NCI-H2107 treated with DMSO at 0.1 percent for 48 hours (cell line): ENCODE data around the gene BICC1.
"Not testable (repeated sequence)": the region's sequence is repeated elsewhere in the genome, so short reads cannot be mapped to it uniquely, and the experiment has no call there.

Source experiments
- DNase-seq: peaks from one replicate; lab custom pipeline; 2025; ENCODE audit not compliant: unreplicated experiment; lab: John Stamatoyannopoulos, UW

Gene BICC1

GRCh38 chr10:58590152-58590840, 77.6 kb downstream of the BICC1 start:
- DNase-seq, result no peak

- DNase-seq, result no peak
Measured at GRCh38 chr10:58590924-58591323, 78.3 kb downstream of the BICC1 start.

DNA sequence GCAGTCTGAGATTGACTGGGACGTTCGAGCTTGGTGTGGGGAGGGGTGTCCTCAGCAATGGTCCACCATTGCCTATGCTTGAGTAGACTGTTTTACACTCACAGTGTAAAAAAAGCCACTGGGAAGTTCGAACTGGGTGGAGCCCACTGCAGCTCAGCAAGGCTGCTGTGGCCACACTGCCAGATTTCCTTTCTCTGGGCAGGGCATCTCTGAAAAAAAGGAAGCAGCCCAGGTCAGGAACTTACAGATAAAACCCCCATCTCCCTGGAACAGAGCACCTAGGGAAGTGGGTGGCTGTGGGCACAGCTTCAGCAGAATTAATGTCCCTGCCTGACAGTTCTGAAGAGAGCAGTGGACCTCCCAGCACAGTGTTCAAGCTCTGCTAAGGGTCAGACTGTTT, 80.3 kb downstream of the BICC1 start:
- DNase-seq, result no peak

DNA sequence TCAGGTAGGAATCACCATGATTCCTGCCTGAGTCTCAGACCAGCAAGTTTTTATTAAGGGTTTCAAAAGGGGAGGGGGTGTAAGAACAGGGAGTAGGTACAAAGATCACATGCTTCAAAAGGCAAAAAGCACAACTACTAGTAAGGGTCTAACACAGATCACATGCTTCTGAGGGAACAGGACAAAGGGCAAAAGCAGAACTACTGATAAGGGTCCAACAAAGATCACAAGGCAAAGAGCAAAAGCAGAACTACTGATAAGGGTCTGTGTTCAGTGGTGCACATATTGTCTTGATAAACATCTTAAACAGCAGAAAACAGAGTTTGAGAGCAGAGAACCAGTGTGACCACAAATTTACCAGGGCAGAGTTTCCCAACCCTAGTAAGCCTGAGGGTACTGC, 84.5 kb downstream of the BICC1 start:
- not testable (repeated sequence) for DNase-seq

DNA sequence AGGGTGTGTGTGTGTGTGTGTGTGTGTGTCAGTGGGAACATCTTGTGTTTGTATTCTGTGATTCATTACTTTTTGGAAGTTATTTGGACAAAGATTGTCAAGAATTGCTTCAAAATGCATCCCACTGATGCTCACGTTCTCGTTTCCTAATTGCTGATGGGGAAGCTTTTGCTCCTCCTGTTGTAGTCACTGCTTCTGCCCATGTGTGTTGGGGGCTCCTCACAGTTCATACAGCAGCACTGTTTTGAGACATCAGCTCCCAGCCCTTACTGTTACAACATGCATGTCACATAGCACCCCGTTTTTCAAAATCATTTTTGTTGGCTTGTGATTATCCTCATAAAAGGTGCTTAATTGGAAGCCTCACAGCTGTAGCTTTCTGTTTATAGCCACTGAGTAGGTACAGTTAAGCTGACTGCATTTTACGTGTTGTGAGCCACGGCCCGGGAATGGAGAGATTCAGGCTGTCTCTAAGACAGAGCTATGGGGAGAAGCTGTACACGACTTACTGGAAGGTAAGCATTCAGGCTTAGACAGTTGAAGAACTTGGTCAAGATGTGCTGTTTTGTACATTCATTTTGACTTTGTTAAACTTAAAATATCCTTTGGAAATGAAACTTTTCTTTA, 87.4 kb downstream of the BICC1 start:
- DNase-seq, result no peak

DNA sequence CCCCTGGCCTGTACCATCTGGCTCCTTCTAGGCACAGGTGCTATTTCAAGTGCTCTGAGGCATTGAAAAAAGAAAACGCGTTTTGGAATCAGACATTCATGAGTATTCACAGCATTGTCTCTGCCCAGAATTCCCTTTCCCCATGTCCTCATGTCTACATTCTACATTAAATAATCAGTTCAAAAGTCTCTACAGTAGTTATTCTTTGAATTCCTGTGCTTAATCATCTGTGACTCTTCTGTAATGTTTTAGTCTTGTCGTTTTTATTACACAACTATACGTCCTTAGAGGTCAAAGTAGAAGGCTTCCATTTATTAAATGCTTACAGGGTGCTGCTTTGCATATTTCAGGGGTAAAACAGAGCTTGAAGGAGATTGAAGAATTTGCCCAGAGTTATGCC, 95.7 kb downstream of the BICC1 start:
- DNase-seq, result no peak

DNA sequence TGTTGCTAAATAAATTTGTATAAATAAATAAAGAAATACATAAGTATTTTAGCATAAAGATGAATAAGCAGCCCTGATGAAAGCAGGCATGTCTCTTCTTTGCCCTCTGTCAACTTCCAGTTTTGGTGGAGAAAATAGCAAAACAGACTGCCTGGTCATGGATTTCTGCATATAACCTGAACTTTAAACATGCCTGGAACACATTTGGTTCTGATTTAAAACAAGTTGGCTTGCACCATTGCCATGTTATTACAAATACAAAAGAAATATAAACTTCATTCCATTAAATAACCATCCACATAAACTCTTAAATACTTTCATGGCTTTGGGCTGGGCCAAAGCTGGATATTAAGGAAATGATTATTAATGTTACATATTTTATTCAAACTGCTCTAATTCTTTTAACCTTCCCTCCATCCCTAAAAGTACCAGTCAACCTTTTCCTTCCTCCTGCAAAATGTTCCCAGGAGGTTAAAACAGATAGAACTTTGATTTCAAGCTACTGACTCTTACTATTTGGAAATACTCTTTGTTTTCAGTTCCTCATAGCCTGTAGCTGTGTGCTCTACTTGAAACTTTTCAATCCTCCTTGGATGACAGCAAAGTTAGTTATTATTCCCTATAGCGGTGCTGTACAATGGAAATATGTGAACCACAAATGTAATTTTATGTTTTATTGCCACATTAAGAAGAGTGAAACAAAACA, 96.3 kb downstream of the BICC1 start:
- DNase-seq, result no peak

DNA sequence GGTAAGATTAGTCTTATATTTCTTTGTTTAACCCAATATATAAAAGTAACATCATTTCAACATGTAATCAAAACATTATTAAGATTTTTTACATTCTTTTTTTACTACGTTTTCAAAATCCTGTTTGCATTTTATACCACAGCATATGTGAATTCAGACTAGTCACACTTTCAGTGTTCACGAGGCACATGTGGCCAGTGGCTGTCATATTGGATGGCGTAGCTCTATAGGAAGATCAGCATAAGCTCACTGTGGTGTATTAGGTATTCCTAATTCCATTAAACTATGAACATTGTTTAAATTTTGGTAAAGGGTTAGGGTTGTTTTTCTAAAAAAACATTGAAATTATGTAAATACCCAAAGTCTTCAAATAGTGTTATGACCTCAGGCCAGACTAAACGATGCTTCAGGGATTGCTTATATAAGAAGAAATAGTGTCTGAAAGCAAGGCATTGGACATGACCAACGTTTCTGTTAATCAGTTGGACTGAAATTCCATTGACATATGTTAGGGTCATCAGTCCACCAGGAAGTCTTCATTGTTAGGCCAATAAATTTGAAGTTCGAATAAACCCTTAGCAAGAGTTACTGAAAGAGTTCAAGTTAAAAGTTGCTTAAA, 97.0 kb downstream of the BICC1 start:
- no peak for DNase-seq

GRCh38 chr10:58615237-58615935, 102.7 kb downstream of the BICC1 start:
- no peak for DNase-seq

GRCh38 chr10:58618158-58618676, 105.5 kb downstream of the BICC1 start:
- DNase-seq, result no peak

DNA sequence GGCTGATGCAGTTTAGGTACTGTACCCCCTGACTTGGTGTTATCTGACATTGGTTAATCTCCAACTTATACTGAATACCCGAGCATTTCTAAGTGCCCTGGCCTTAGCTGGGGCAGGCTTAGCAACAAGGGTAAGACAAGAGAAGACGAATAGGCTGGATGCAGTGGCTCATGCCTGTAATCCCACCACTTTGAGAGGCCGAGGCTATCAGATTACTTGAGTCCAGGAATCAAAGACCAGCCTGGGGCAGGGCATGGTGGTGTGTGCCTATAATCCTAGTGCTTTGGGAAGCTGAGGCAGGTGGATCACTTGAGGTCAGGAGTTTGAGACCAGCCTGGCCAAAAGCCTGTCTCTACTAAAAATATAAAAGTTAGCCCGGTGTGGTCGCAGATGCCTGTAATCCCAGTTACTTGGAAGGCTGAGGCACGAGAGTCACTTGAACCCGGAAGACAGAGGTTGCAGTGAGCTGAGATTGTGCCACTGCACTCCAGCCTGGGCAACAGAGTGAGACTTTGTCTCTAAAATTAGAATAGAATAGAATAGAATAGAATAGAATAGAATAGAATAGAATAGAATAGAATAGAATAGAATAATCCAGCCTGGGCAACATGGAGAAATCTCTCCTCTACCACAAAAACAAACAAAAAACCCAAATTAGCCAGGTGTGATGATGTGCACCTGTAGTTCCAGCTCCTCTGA, 108.9 kb downstream of the BICC1 start:
- DNase-seq, result no peak

- DNase-seq, result no peak
Measured at GRCh38 chr10:58622246-58622645, 109.6 kb downstream of the BICC1 start.

GRCh38 chr10:58625070-58625469, 112.4 kb downstream of the BICC1 start:
- DNase-seq, result no peak

GRCh38 chr10:58627392-58627791, 114.7 kb downstream of the BICC1 start:
- DNase-seq, result no peak

DNA sequence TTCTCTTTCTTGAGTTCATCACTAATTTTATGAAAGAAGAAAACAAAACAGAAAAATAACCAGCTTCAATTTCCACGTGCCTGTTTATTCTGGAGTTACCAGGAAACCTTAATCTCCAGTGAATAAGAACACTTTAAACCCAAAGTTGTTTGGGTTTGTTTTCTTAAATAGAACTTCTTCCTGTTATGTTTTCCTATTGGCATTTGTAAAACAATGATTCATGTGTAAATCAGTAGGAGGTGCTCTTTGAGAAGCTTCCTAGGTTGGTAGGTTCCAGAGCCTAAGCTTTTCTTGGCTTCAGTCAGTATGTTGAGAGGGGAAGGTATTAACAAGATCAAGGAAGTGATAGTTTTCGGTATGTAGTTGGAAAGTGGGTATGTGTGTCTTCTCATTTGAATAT, 119.0 kb downstream of the BICC1 start:
- DNase-seq, result no peak

- DNase-seq, result no peak
Measured at GRCh38 chr10:58632216-58632615, 119.5 kb downstream of the BICC1 start.

DNA sequence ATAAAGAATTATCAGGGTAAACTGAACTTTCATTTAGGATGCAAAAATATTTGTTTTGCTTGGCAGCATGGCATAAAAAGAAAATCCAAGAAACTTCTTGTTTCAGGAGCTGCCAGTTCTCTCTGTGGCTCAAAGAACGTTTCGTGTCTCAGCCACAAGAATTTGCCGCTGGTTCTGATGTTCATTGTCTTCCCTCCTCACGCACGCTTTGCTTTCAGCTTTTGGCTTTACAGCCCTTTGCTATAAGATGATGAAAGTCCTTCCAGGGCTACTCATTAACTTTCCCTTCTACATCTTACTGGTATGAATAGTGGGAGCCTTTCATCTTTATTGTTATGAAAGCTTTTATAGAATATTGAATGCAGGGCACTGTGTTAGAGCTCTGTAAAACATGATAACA, 124.7 kb downstream of the BICC1 start:
- no peak for DNase-seq

GRCh38 chr10:58638388-58638787, 125.7 kb downstream of the BICC1 start:
- no peak for DNase-seq

GRCh38 chr10:58641095-58641531, 128.4 kb downstream of the BICC1 start:
- DNase-seq, result no peak

DNA sequence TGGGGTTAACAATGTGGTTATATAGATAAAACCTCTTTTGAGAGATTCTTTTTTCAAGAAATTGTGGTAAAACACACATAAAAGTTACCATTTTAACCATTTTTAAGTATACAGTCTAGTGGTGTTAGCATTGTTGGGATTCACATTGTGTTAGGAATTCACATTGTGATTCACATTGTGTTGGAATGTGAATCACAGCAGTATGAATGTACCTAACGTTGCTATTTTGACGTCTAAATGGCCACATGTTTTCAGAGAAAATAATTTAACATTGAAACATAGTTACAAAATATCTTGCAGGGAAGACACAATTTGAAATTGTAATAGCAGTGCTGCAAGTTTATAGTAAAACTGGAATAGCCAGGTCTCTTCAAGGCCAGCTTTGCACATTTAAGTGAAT, 129.0 kb downstream of the BICC1 start:
- no peak for DNase-seq
